Left renal cortex interstitium (tissue), 4 donors: ENCODE results near the gene TBX20. TPM values are rescaled to one million over a fixed set of nuclear protein-coding genes. Genes with fewer than 3 reads are reported as not detected.
"Not testable (repeated sequence)": the region's sequence is repeated elsewhere in the genome, so short reads cannot be mapped to it uniquely, and the experiment has no call there.

ENCODE experiments used
- DNase-seq, 4 donors: peaks; one replicate each; pipeline ENCODE4 v3.0.0-alpha.2; 2013; ENCODE audit warnings: low read depth in 4 of 4, low spot score in 2 of 4, missing footprints in 1 of 4
- polyA plus RNA-seq, 4 donors: library from polyadenylated mRNA; unstranded; fragments of 120-200 nt; gene quantifications; one replicate each; pipeline ENCODE4 v1.2.1, GENCODE V29; 2013; ENCODE audit not compliant: insufficient read length in 4 of 4

Gene TBX20
- polyA plus RNA-seq, 4 donors, result not detected

GRCh38 chr7:35227438-35227837, 26.5 kb downstream of the TBX20 start:
- DNase-seq, result not testable (repeated sequence)

GRCh38 chr7:35222445-35222844, 31.5 kb downstream of the TBX20 start:
- not testable (repeated sequence) for DNase-seq

- not testable (repeated sequence) for DNase-seq
Measured at GRCh38 chr7:35220176-35220575, 33.7 kb downstream of the TBX20 start.

- not testable (repeated sequence) for DNase-seq
Measured at GRCh38 chr7:35216033-35216432, 37.9 kb downstream of the TBX20 start.

GRCh38 chr7:35215063-35215462, 38.8 kb downstream of the TBX20 start:
- DNase-seq, result not testable (repeated sequence)

- DNase-seq, result not testable (repeated sequence)
Measured at GRCh38 chr7:35206924-35207323, 47.0 kb downstream of the TBX20 start.

GRCh38 chr7:35204850-35205249, 49.0 kb downstream of the TBX20 start:
- DNase-seq, result not testable (repeated sequence)

GRCh38 chr7:35204031-35204430, 49.9 kb downstream of the TBX20 start:
- DNase-seq, result not testable (repeated sequence)

- DNase-seq, result not testable (repeated sequence)
Measured at GRCh38 chr7:35202353-35202752, 51.5 kb downstream of the TBX20 start.

- not testable (repeated sequence) for DNase-seq
Measured at GRCh38 chr7:35200170-35200569, 53.7 kb downstream of the TBX20 start.

- DNase-seq, result not testable (repeated sequence)
Measured at GRCh38 chr7:35198370-35199140, 55.3 kb downstream of the TBX20 start.

GRCh38 chr7:35191571-35191970, 62.3 kb downstream of the TBX20 start:
- not testable (repeated sequence) for DNase-seq

- DNase-seq, result not testable (repeated sequence)
Measured at GRCh38 chr7:35190146-35190773, 63.6 kb downstream of the TBX20 start.

GRCh38 chr7:35186751-35187150, 67.1 kb downstream of the TBX20 start:
- peak in 1 of 4 donors; percentile 13 for DNase-seq

- DNase-seq, result peak; percentile 7 to 34 (median 21)
Measured at GRCh38 chr7:35185908-35186731, 67.8 kb downstream of the TBX20 start.

- DNase-seq, result not testable (repeated sequence)
Measured at GRCh38 chr7:35185578-35185907, 68.4 kb downstream of the TBX20 start.

- not testable (repeated sequence) for DNase-seq
Measured at GRCh38 chr7:35184961-35185360, 68.9 kb downstream of the TBX20 start.

- DNase-seq, result not testable (repeated sequence)
Measured at GRCh38 chr7:35183873-35184503, 69.9 kb downstream of the TBX20 start.

GRCh38 chr7:35180665-35181064, 73.2 kb downstream of the TBX20 start:
- not testable (repeated sequence) for DNase-seq

GRCh38 chr7:35173176-35173575, 80.7 kb downstream of the TBX20 start:
- not testable (repeated sequence) for DNase-seq

- not testable (repeated sequence) for DNase-seq
Measured at GRCh38 chr7:35172131-35172530, 81.8 kb downstream of the TBX20 start.
